SK-N-SH treated with all-trans-retinoic acid at 6 μM for 48 hours (cell line): Measurements from ENCODE around the gene HSD11B1L.

Experiments used
- ESRRG ChIP-seq: fragments of 250-450 bp; sonication (Bioruptor Pico); IDR thresholded peaks from 2 replicates; pipeline ENCODE4 v1.6.1; 2021; ENCODE audit warnings: mild to moderate bottlenecking
- OSR1 ChIP-seq: fragments of 250-450 bp; sonication (Bioruptor Pico); IDR thresholded peaks from 2 replicates; pipeline ENCODE4 v1.8.0; 2022; ENCODE audit warnings: moderate library complexity, mild to moderate bottlenecking, inconsistent platforms
- PATZ1 ChIP-seq: fragments of 250-450 bp; sonication (Bioruptor Pico); IDR thresholded peaks from 2 replicates; pipeline ENCODE4 v1.8.0; 2020; ENCODE audit warnings: mild to moderate bottlenecking, moderate library complexity, borderline replicate concordance
- RARB ChIP-seq: fragments of 250-450 bp; sonication (Bioruptor Pico); IDR thresholded peaks from 2 replicates; pipeline ENCODE4 v1.8.0; 2021; ENCODE audit warnings: mild to moderate bottlenecking, moderate library complexity
- TCF4 ChIP-seq: fragments of 250-450 bp; sonication (Bioruptor Pico); IDR thresholded peaks from 2 replicates; pipeline ENCODE4 v1.8.0; 2021; ENCODE audit warnings: mild to moderate bottlenecking, moderate library complexity, borderline replicate concordance
- ZC3H10 ChIP-seq: fragments of 250-450 bp; sonication (Bioruptor Pico); IDR thresholded peaks from 2 replicates; pipeline ENCODE4 v1.5.1; 2021; ENCODE audit warnings: mild to moderate bottlenecking, moderate library complexity
- ZNF565 ChIP-seq: fragments of 450-650 bp; formaldehyde crosslinking; conservative IDR thresholded peaks from 2 replicates; pipeline ENCODE4 v1.5.0; 2020; ENCODE audit warnings: low read depth, mild to moderate bottlenecking, moderate library complexity

GRCh38 chr19:5645409-5645808, 35.4 kb upstream of the HSD11B1L start:
- no peak for TF ChIP-seq ESRRG
- no peak for TF ChIP-seq TCF4 (CRISPR knock-in tag)
- TF ChIP-seq RARB (CRISPR knock-in tag), result no peak
- TF ChIP-seq OSR1, result no peak
- TF ChIP-seq ZC3H10 (CRISPR knock-in tag), result no peak
- no peak for TF ChIP-seq PATZ1
- no peak for TF ChIP-seq ZNF565 (CRISPR knock-in tag)
